Neural cell (in vitro differentiated cells): ENCODE results near the gene ZNF574. TPM values are rescaled to one million over a fixed set of nuclear protein-coding genes. Genes with fewer than 3 reads are reported as not detected.

ENCODE experiments used
- H2AFZ ChIP-seq: fragments of 200-600, 300-800 bp; sonication (generic), shearing (Covaris generic); 2 replicates; pipeline ENCODE4 v1.6.0; 2014; ENCODE audit warnings: low read depth, mild to moderate bottlenecking, antibody characterized with exemption, low read length, moderate library complexity
- H3F3A ChIP-seq: fragments of 200-600 bp; shearing (Covaris generic); 2 replicates; pipeline ENCODE4 v1.6.1; 2016; ENCODE audit warnings: mild to moderate bottlenecking, moderate library complexity, mixed read lengths, antibody characterized with exemption, low read length; ENCODE audit not compliant: insufficient read depth, poor library complexity, severe bottlenecking
- H3K27ac ChIP-seq: fragments of 200-600, 300-800 bp; sonication (generic), shearing (Covaris generic); 2 replicates; pipeline ENCODE4 v1.5.1; 2014; ENCODE audit warnings: mild to moderate bottlenecking, low read length, moderate library complexity
- H3K27me3 ChIP-seq: fragments of 300-800, 200-600 bp; sonication (generic), shearing (Covaris generic); 2 replicates; pipeline ENCODE4 v1.6.0; 2014; ENCODE audit warnings: mild to moderate bottlenecking, low read depth, low read length, moderate library complexity; ENCODE audit not compliant: insufficient read depth
- H3K36me3 ChIP-seq: fragments of 300-800, 200-600 bp; sonication (generic), shearing (Covaris generic); 2 replicates; pipeline ENCODE4 v1.5.1; 2014; ENCODE audit warnings: mild to moderate bottlenecking, antibody characterized with exemption, low read length, moderate library complexity; ENCODE audit not compliant: insufficient read depth
- H3K4me2 ChIP-seq: fragments of 300-800, 200-600 bp; sonication (generic), shearing (Covaris generic); 2 replicates; pipeline ENCODE4 v1.6.0; 2014; ENCODE audit warnings: mild to moderate bottlenecking, low read length
- H3K4me3 ChIP-seq: fragments of 300-800, 200-600 bp; sonication (generic), shearing (Covaris generic); 2 replicates; pipeline ENCODE4 v1.5.1; 2014; ENCODE audit warnings: mild to moderate bottlenecking, low read length, moderate library complexity
- H3K79me2 ChIP-seq: fragments of 200-600 bp; shearing (Covaris generic); replicated peaks from 2 replicates; pipeline ENCODE4 v1.6.0; 2014; ENCODE audit warnings: mild to moderate bottlenecking, low read length, moderate library complexity; ENCODE audit not compliant: insufficient read depth
- H3K9ac ChIP-seq: fragments of 300-800, 200-600 bp; sonication (generic), shearing (Covaris generic); 2 replicates; pipeline ENCODE4 v1.6.1; 2016; ENCODE audit warnings: mild to moderate bottlenecking, low read length, mixed read lengths
- H3K9me2 ChIP-seq: fragments of 200-600 bp; shearing (Covaris generic); 2 replicates; pipeline ENCODE4 v1.6.1; 2016; ENCODE audit warnings: mild to moderate bottlenecking, low read length, mixed read lengths; ENCODE audit not compliant: insufficient read depth
- H3K9me3 ChIP-seq: fragments of 200-600, 300-800 bp; sonication (generic), shearing (Covaris generic); 2 replicates; pipeline ENCODE4 v1.6.1; 2016; ENCODE audit warnings: mild to moderate bottlenecking, mixed run types, low read length, moderate library complexity, mixed read lengths
- H4K20me1 ChIP-seq: fragments of 200-600 bp; shearing (Covaris generic); 2 replicates; pipeline ENCODE4 v1.6.1; 2016; ENCODE audit warnings: mild to moderate bottlenecking, mixed run types; ENCODE audit not compliant: insufficient read depth
- EP300 ChIP-seq: fragments of 450-650 bp; conservative IDR thresholded peaks from 2 replicates; pipeline ENCODE4 v1.6.1; 2014; ENCODE audit warnings: antibody characterized with exemption, mild to moderate bottlenecking, moderate library complexity; ENCODE audit not compliant: poor library complexity, severe bottlenecking
- EZH2 ChIP-seq: fragments of 200-600, 300-800 bp; shearing (Covaris generic), sonication (generic); IDR thresholded peaks from 2 replicates; pipeline ENCODE4 v1.6.1; 2014; ENCODE audit warnings: antibody characterized with exemption, low read length, borderline replicate concordance, mild to moderate bottlenecking; ENCODE audit not compliant: insufficient read depth, poor library complexity, severe bottlenecking
- MXI1 ChIP-seq: fragments of 450-650 bp; conservative IDR thresholded peaks from 2 replicates; pipeline ENCODE4 v1.6.1; 2014; ENCODE audit warnings: antibody characterized with exemption, mild to moderate bottlenecking; ENCODE audit not compliant: poor library complexity, severe bottlenecking
- POLR2AphosphoS5 ChIP-seq: IDR thresholded peaks from 2 replicates; pipeline ENCODE4 v1.6.1; 2012
- RAD21 ChIP-seq: fragments of 450-650 bp; conservative IDR thresholded peaks from 2 replicates; pipeline ENCODE4 v1.6.1; 2014; ENCODE audit warnings: antibody characterized with exemption, mild to moderate bottlenecking, moderate library complexity
- SMC3 ChIP-seq: fragments of 450-650 bp; conservative IDR thresholded peaks from 2 replicates; pipeline ENCODE4 v1.6.1; 2014; ENCODE audit warnings: antibody characterized with exemption, mild to moderate bottlenecking, moderate library complexity; ENCODE audit not compliant: poor library complexity
- TAF1 ChIP-seq: IDR thresholded peaks from 2 replicates; pipeline ENCODE4 v1.6.1; 2012; ENCODE audit warnings: low read depth
- polyA plus RNA-seq: library from polyadenylated mRNA; depleted of rRNA; stranded (reverse); fragments of >200 nt; gene quantifications from 2 replicates; pipeline ENCODE4 v1.2.3, GENCODE V29; 2014
- TF ChIP-seq, protein P1 (sequence below): IDR thresholded peaks from 2 replicates; pipeline ENCODE4 v1.6.1; 2012; ENCODE audit warnings: borderline replicate concordance
- TF ChIP-seq, protein P2 (sequence below): fragments of 450-650 bp; IDR thresholded peaks from 2 replicates; pipeline ENCODE4 v1.5.1; 2014; ENCODE audit warnings: antibody characterized with exemption, mild to moderate bottlenecking, moderate library complexity; ENCODE audit not compliant: poor library complexity, severe bottlenecking

The ZNF574 gene
- polyA plus RNA-seq, 1 donor from 2014 or later, result 7.0 TPM

DNA sequence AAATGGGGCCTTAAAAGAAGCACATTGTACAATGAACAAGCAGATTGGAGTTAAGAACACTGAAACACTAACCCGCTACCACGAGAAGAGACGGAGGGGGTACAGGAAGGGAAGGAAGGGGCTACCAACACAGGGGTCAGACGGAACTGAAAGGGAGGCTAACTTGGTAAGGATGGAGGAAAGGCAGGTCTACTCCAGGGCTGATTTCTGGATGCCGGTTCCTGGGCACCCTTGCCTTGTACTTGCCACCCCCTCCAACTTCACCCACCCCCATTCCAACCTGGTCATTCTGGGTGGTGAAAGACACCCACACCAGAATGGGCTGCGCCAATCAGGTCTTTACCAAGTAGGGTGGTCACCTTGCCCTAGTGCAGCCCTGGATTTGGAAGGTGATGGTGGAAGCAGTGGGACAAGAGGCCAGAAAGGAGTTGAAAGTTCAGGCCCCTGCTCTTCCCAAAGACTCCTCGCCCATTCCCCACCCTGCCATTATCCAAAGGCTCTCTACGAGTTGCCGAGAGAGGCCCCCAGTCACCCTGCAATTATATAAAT lies 10.3 kb downstream of the ZNF574 start:
- no peak overlapping the region for H2AFZ ChIP-seq
- no peaks in the 10 kb centered on the region for H3F3A ChIP-seq
- H3K9me2 ChIP-seq, result no peaks in the 10 kb centered on the region
- H3K36me3 ChIP-seq, result no peaks in the 10 kb centered on the region
- H4K20me1 ChIP-seq, result no peaks in the 10 kb centered on the region
- no peaks in the 10 kb centered on the region for H3K27me3 ChIP-seq
- no peaks in the 10 kb centered on the region for H3K9me3 ChIP-seq
- no peak overlapping the region for H3K4me2 ChIP-seq
- no peak for TF ChIP-seq EP300
- TF ChIP-seq SMC3, result no peak
- no peak for TF ChIP-seq EZH2
- no peak for TF ChIP-seq POLR2AphosphoS5
- TF ChIP-seq RAD21, result no peak
- TF ChIP-seq, protein P1, sequence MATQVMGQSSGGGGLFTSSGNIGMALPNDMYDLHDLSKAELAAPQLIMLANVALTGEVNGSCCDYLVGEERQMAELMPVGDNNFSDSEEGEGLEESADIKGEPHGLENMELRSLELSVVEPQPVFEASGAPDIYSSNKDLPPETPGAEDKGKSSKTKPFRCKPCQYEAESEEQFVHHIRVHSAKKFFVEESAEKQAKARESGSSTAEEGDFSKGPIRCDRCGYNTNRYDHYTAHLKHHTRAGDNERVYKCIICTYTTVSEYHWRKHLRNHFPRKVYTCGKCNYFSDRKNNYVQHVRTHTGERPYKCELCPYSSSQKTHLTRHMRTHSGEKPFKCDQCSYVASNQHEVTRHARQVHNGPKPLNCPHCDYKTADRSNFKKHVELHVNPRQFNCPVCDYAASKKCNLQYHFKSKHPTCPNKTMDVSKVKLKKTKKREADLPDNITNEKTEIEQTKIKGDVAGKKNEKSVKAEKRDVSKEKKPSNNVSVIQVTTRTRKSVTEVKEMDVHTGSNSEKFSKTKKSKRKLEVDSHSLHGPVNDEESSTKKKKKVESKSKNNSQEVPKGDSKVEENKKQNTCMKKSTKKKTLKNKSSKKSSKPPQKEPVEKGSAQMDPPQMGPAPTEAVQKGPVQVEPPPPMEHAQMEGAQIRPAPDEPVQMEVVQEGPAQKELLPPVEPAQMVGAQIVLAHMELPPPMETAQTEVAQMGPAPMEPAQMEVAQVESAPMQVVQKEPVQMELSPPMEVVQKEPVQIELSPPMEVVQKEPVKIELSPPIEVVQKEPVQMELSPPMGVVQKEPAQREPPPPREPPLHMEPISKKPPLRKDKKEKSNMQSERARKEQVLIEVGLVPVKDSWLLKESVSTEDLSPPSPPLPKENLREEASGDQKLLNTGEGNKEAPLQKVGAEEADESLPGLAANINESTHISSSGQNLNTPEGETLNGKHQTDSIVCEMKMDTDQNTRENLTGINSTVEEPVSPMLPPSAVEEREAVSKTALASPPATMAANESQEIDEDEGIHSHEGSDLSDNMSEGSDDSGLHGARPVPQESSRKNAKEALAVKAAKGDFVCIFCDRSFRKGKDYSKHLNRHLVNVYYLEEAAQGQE, result no peak
- no peak for TF ChIP-seq TAF1
- TF ChIP-seq, protein P2, sequence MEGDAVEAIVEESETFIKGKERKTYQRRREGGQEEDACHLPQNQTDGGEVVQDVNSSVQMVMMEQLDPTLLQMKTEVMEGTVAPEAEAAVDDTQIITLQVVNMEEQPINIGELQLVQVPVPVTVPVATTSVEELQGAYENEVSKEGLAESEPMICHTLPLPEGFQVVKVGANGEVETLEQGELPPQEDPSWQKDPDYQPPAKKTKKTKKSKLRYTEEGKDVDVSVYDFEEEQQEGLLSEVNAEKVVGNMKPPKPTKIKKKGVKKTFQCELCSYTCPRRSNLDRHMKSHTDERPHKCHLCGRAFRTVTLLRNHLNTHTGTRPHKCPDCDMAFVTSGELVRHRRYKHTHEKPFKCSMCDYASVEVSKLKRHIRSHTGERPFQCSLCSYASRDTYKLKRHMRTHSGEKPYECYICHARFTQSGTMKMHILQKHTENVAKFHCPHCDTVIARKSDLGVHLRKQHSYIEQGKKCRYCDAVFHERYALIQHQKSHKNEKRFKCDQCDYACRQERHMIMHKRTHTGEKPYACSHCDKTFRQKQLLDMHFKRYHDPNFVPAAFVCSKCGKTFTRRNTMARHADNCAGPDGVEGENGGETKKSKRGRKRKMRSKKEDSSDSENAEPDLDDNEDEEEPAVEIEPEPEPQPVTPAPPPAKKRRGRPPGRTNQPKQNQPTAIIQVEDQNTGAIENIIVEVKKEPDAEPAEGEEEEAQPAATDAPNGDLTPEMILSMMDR, result no peak
- TF ChIP-seq MXI1, result no peak
- no peak overlapping the region for H3K27ac ChIP-seq
- H3K9ac ChIP-seq, result no peak overlapping the region
- H3K79me2 ChIP-seq, result no peaks in the 10 kb centered on the region
- H3K4me3 ChIP-seq, result no peak overlapping the region

DNA sequence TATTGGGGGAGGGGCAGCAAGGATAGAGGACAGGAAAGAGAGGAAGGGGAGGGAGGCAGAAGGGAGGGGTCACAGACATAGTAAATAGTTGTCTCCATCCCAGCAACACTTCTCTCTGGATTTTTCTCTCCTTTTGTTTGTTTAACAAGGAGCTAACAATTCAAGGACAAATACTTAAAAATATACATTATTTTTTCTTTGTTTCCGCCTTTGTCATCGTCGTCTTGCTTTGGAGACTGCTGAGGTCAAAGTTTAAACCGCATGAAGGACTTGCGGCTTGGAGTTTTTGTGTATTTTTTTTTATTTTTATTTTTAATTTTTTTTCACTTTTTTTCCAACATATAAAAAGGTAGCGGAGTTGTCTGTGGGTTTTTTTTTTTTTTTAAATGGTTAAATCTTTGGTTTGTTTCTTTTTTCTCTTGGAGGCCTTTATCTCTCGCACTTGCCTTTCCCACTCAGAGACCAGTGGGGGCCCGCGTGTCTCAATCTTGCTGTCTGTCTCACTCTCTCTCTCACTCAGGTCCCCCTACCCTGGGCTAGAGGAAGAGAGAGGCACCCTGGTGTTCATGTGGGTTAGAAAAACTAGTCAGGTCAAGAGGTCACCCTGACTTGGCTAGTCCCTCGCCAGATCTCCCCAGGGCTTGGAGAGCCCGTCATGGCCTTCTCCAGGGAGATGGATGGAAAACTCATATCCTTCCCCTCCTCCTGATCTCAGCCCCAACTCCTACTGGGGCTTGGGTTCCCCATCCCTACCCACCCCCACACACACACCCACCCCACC lies 11.0 kb downstream of the ZNF574 start:
- H3K4me3 ChIP-seq, result no peak overlapping the region
- H3K36me3 ChIP-seq, result no peaks in the 10 kb centered on the region
- TF ChIP-seq POLR2AphosphoS5, result no peak
- TF ChIP-seq TAF1, result no peak
- no peak for TF ChIP-seq EZH2
- TF ChIP-seq, protein P1, result no peak
- no peak for TF ChIP-seq MXI1
- TF ChIP-seq RAD21, result no peak
- TF ChIP-seq, protein P2, result no peak
- TF ChIP-seq EP300, result no peak
- no peak for TF ChIP-seq SMC3
- no peaks in the 10 kb centered on the region for H3F3A ChIP-seq
- no peak overlapping the region for H3K4me2 ChIP-seq
- H3K27me3 ChIP-seq, result no peaks in the 10 kb centered on the region
- no peaks in the 10 kb centered on the region for H3K9me3 ChIP-seq
- H3K27ac ChIP-seq, result no peak overlapping the region
- H2AFZ ChIP-seq, result no peak overlapping the region
- H3K79me2 ChIP-seq, result no peaks in the 10 kb centered on the region
- no peak overlapping the region for H3K9ac ChIP-seq
- H4K20me1 ChIP-seq, result no peaks in the 10 kb centered on the region
- H3K9me2 ChIP-seq, result no peaks in the 10 kb centered on the region
